ENCODE measurements around the gene BMP8B.
"Not testable (repeated sequence)": the region's sequence is repeated elsewhere in the genome, so short reads cannot be mapped to it uniquely, and the experiment has no call there.

BMP8B gene

GRCh38 chr1:39776400-39776713, 12.3 kb downstream of the BMP8B start:
- H3K36me3 ChIP-seq (ENCODE audit: control insufficient read depth in 1 of 2, insufficient read depth in 2 of 2, low read depth in 1 of 2, low read length in 2 of 2), result no peaks in the 10 kb centered on the region
- no peaks in the 10 kb centered on the region for H3K79me1 ChIP-seq (replicated peaks; ENCODE audit: low read length, poor library complexity, severe bottlenecking)
- no peak overlapping the region for H3K18ac ChIP-seq (ENCODE audit: low read depth in 1 of 2, low read length in 2 of 2)
- H2BK12ac ChIP-seq (ENCODE audit: low read length in 2 of 2), result no peak overlapping the region
- no peak overlapping the region for H3K4ac ChIP-seq (ENCODE audit: low read depth in 1 of 2, low read length in 2 of 2)
- no peak overlapping the region for H3K9ac ChIP-seq (ENCODE audit: low read length)
- H4K91ac ChIP-seq (ENCODE audit: low read length), result no peak overlapping the region
- H3K4me2 ChIP-seq (ENCODE audit: low read length, poor library complexity, severe bottlenecking), result no peak overlapping the region
- no peak overlapping the region for H3K4me3 ChIP-seq (ENCODE audit: insufficient read depth in 1 of 2, low read depth in 1 of 2, low read length in 2 of 2)
- H3K4me1 ChIP-seq (ENCODE audit: control insufficient read depth, insufficient read depth, low read depth, low read length), result peaks cover 2% of the 10 kb centered on the region
- DNase-seq, result no peak
- no peak overlapping the region for H2BK15ac ChIP-seq (ENCODE audit: low read depth, poor library complexity, severe bottlenecking)
- H3K23ac ChIP-seq (ENCODE audit: low read length in 2 of 2), result no peak overlapping the region
- H3K9me3 ChIP-seq (ENCODE audit: control insufficient read depth, low read length), result no peaks in the 10 kb centered on the region
- peaks cover 20 to 39% of the 10 kb centered on the region in 2 experiments for H3K27me3 ChIP-seq (ENCODE audit: control insufficient read depth in 1 of 2, insufficient read depth in 1 of 2, low read length in 2 of 2)
- H2AK5ac ChIP-seq (ENCODE audit: low read length, severe bottlenecking), result no peak overlapping the region
- H3K14ac ChIP-seq (ENCODE audit: low read length in 2 of 2), result no peak overlapping the region
- no peak overlapping the region for H2BK120ac ChIP-seq (ENCODE audit: low read depth, low read length)
- no peak overlapping the region for H3K27ac ChIP-seq (ENCODE audit: low read length, poor library complexity, severe bottlenecking)
- WGBS, result 82% methylated on average over 9 of the region's 12 CpGs
- no peak overlapping the region for H2BK5ac ChIP-seq (ENCODE audit: low read depth, low read length, poor library complexity, severe bottlenecking)
- H2AFZ ChIP-seq (ENCODE audit: low read depth, low read length), result no peak overlapping the region
- H4K8ac ChIP-seq (ENCODE audit: low read length), result no peak overlapping the region

DNA sequence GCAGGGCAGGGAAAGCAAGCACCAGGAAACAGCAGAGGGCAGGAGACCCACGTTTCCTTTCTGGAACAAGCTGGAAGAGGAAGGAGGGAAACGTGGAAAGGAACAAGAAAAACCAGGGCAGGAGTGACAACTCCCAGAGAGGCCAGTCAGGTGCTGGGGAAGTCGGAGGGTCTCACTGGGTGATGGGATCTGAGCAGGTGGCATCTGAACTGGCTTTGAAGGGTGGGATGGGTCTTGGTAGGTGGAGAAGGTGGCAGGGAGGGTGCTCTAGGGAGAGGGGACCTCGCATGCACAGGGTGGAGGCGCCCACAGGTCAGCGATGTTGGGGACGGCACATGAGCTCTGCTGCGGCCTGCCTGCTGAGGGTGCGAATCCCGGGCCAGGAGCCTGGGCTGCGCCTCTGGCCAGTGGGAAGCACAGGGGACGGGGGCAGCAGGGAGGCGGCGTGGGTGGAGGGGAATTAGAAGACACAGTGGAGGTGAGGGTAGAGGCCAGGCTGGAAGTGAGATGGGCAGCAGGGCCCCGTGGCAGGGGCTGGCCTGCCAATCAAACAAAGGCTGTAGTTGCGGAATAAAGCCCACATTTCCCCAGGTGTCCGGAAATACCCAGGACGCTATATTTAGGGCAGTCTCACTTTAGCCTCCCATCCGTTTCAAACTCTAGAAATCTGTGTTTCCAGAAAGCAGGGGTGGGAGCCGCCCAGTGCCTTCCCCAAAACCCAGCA, 12.8 kb downstream of the BMP8B start:
- not testable (repeated sequence) for H3K4me3 ChIP-seq (ENCODE audit: insufficient read depth in 1 of 2, low read depth in 1 of 2, low read length in 2 of 2); H3K4me1 ChIP-seq (ENCODE audit: control insufficient read depth, insufficient read depth, low read depth, low read length)

DNA sequence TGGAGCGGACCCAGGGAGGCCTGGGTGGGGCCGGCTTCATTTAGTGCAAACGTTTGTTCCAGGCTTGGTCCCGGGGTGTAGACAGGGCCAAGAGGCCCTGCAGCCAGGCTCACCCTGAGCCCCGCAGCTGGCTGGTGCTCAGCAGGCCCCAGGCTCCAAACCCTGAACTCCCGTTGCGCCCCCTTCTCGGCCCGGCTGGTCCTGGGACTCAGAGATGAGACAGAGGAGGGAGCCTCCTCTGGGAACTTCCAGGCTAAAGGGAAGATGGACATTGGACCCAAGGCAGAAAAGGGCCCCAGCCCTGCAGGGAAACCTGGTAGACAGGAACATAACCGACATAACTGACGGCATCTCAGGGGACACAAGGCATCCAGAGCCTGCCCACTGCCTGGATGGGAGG, 13.5 kb downstream of the BMP8B start:
- not testable (repeated sequence) for H2BK5ac ChIP-seq (ENCODE audit: low read depth, low read length, poor library complexity, severe bottlenecking); H3K18ac ChIP-seq (ENCODE audit: low read depth in 1 of 2, low read length in 2 of 2)

More for the DNA sequence above, 12.8 kb downstream of the BMP8B start:
- H4K91ac ChIP-seq (ENCODE audit: low read length); H3K9me3 ChIP-seq (ENCODE audit: control insufficient read depth, low read length); DNase-seq; H3K27ac ChIP-seq (ENCODE audit: low read length, poor library complexity, severe bottlenecking); H2BK5ac ChIP-seq (ENCODE audit: low read depth, low read length, poor library complexity, severe bottlenecking); H3K23ac ChIP-seq (ENCODE audit: low read length in 2 of 2); H3K4ac ChIP-seq (ENCODE audit: low read depth in 1 of 2, low read length in 2 of 2); H2BK12ac ChIP-seq (ENCODE audit: low read length in 2 of 2); H2BK120ac ChIP-seq (ENCODE audit: low read depth, low read length); H3K14ac ChIP-seq (ENCODE audit: low read length in 2 of 2); H3K79me1 ChIP-seq (replicated peaks; ENCODE audit: low read length, poor library complexity, severe bottlenecking); H4K8ac ChIP-seq (ENCODE audit: low read length); H3K4me2 ChIP-seq (ENCODE audit: low read length, poor library complexity, severe bottlenecking); H2AK5ac ChIP-seq (ENCODE audit: low read length, severe bottlenecking); H3K36me3 ChIP-seq (ENCODE audit: control insufficient read depth in 1 of 2, insufficient read depth in 2 of 2, low read depth in 1 of 2, low read length in 2 of 2); H2BK15ac ChIP-seq (ENCODE audit: low read depth, poor library complexity, severe bottlenecking); H2AFZ ChIP-seq (ENCODE audit: low read depth, low read length); H3K18ac ChIP-seq (ENCODE audit: low read depth in 1 of 2, low read length in 2 of 2); H3K9ac ChIP-seq (ENCODE audit: low read length): not testable (repeated sequence)
- H3K27me3 ChIP-seq (ENCODE audit: control insufficient read depth in 1 of 2, insufficient read depth in 1 of 2, low read length in 2 of 2), result peaks cover 15 to 34% of the 10 kb centered on the region in 2 experiments
- 75% methylated on average over 7 of the region's 20 CpGs for WGBS

DNA sequence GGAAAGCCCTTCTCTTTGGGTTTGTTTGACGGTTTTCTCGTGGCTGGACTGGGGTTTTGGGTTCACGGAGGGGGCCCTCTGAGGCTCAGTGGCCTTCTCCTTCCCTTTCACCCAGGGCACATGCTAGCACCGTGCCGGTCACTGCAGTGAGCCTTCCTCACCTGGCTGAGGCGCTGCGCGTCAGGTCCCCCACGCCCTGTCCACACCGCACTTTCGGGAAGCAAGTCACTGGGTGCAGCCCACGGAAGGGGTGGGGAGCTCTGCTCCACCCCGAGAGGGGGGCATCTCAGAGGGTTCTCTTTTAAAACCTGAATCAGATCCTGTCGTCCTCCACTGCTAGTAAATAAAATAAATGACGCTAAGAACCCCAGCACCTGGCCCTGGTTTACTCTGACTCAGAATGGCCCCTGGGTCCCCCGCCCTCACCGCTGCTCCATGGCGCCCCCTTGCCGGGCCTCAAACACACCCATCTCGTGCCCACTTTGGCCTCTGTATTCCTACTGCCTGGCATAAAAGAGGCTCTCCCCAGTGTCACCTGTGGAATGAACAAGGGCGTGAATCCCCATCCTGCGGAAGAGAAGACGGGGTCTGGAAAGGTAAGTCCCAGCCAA, 15.2 kb downstream of the BMP8B start:
- not testable (repeated sequence) for H3K9ac ChIP-seq (ENCODE audit: low read length); H2AFZ ChIP-seq (ENCODE audit: low read depth, low read length); H3K14ac ChIP-seq (ENCODE audit: low read length in 2 of 2); H2BK120ac ChIP-seq (ENCODE audit: low read depth, low read length); H2AK5ac ChIP-seq (ENCODE audit: low read length, severe bottlenecking); H2BK12ac ChIP-seq (ENCODE audit: low read length in 2 of 2); H3K4me3 ChIP-seq (ENCODE audit: insufficient read depth in 1 of 2, low read depth in 1 of 2, low read length in 2 of 2); H3K4me1 ChIP-seq (ENCODE audit: control insufficient read depth, insufficient read depth, low read depth, low read length); H2BK15ac ChIP-seq (ENCODE audit: low read depth, poor library complexity, severe bottlenecking); H4K91ac ChIP-seq (ENCODE audit: low read length); H3K23ac ChIP-seq (ENCODE audit: low read length in 2 of 2); H2BK5ac ChIP-seq (ENCODE audit: low read depth, low read length, poor library complexity, severe bottlenecking); H3K36me3 ChIP-seq (ENCODE audit: control insufficient read depth in 1 of 2, insufficient read depth in 2 of 2, low read depth in 1 of 2, low read length in 2 of 2); DNase-seq; H3K4ac ChIP-seq (ENCODE audit: low read depth in 1 of 2, low read length in 2 of 2); H4K8ac ChIP-seq (ENCODE audit: low read length); H3K4me2 ChIP-seq (ENCODE audit: low read length, poor library complexity, severe bottlenecking); H3K9me3 ChIP-seq (ENCODE audit: control insufficient read depth, low read length); H3K79me1 ChIP-seq (replicated peaks; ENCODE audit: low read length, poor library complexity, severe bottlenecking); H3K27ac ChIP-seq (ENCODE audit: low read length, poor library complexity, severe bottlenecking); H3K18ac ChIP-seq (ENCODE audit: low read depth in 1 of 2, low read length in 2 of 2)
- WGBS, result no CpG with 5 or more reads among the region's 23 CpGs
- peaks cover 0 to 18% of the 10 kb centered on the region in 2 experiments for H3K27me3 ChIP-seq (ENCODE audit: control insufficient read depth in 1 of 2, insufficient read depth in 1 of 2, low read length in 2 of 2)

More for the DNA sequence above, 13.5 kb downstream of the BMP8B start:
- not testable (repeated sequence) for H2BK12ac ChIP-seq (ENCODE audit: low read length in 2 of 2); H3K79me1 ChIP-seq (replicated peaks; ENCODE audit: low read length, poor library complexity, severe bottlenecking); H3K27ac ChIP-seq (ENCODE audit: low read length, poor library complexity, severe bottlenecking); H2AK5ac ChIP-seq (ENCODE audit: low read length, severe bottlenecking); H2BK120ac ChIP-seq (ENCODE audit: low read depth, low read length); H4K8ac ChIP-seq (ENCODE audit: low read length); H3K9me3 ChIP-seq (ENCODE audit: control insufficient read depth, low read length); H2BK15ac ChIP-seq (ENCODE audit: low read depth, poor library complexity, severe bottlenecking); H3K23ac ChIP-seq (ENCODE audit: low read length in 2 of 2); H3K4me1 ChIP-seq (ENCODE audit: control insufficient read depth, insufficient read depth, low read depth, low read length); H3K4me2 ChIP-seq (ENCODE audit: low read length, poor library complexity, severe bottlenecking); H3K9ac ChIP-seq (ENCODE audit: low read length); H3K14ac ChIP-seq (ENCODE audit: low read length in 2 of 2); H2AFZ ChIP-seq (ENCODE audit: low read depth, low read length); H3K4me3 ChIP-seq (ENCODE audit: insufficient read depth in 1 of 2, low read depth in 1 of 2, low read length in 2 of 2); DNase-seq; H3K4ac ChIP-seq (ENCODE audit: low read depth in 1 of 2, low read length in 2 of 2); H4K91ac ChIP-seq (ENCODE audit: low read length); H3K36me3 ChIP-seq (ENCODE audit: control insufficient read depth in 1 of 2, insufficient read depth in 2 of 2, low read depth in 1 of 2, low read length in 2 of 2)
- WGBS, result 82% methylated on average over 11 of the region's 11 CpGs
- peaks cover 8 to 29% of the 10 kb centered on the region in 2 experiments for H3K27me3 ChIP-seq (ENCODE audit: control insufficient read depth in 1 of 2, insufficient read depth in 1 of 2, low read length in 2 of 2)
